Measurements from ENCODE around the gene ZNF668. TPM values are rescaled to one million over a fixed set of nuclear protein-coding genes. Genes with fewer than 3 reads are reported as not detected.

Gene ZNF668
- total RNA-seq, 6 experiments from 2014 or later = 15.0 to 24.5 (median 17.5) TPM

GRCh38 chr16:31038993-31039392 lies 35.0 kb downstream of the ZNF668 start:
- Mint-ChIP-seq H3K4me1 (ENCODE audit: low read depth) (peaks cover 9% of the 10 kb centered on the region), H3K27me3 (ENCODE audit: insufficient read depth) (no peaks in the 10 kb centered on the region; the same call in none of the 2 replicates), H3K4me3 (no peak overlapping the region), H3K27ac (no peak overlapping the region), H3K9me3 (no peaks in the 10 kb centered on the region), H3K36me3 (ENCODE audit: low read depth) (peaks cover 18% of the 10 kb centered on the region; the same call in 1 of the 2 replicates)
- TF ChIP-seq, protein P1, sequence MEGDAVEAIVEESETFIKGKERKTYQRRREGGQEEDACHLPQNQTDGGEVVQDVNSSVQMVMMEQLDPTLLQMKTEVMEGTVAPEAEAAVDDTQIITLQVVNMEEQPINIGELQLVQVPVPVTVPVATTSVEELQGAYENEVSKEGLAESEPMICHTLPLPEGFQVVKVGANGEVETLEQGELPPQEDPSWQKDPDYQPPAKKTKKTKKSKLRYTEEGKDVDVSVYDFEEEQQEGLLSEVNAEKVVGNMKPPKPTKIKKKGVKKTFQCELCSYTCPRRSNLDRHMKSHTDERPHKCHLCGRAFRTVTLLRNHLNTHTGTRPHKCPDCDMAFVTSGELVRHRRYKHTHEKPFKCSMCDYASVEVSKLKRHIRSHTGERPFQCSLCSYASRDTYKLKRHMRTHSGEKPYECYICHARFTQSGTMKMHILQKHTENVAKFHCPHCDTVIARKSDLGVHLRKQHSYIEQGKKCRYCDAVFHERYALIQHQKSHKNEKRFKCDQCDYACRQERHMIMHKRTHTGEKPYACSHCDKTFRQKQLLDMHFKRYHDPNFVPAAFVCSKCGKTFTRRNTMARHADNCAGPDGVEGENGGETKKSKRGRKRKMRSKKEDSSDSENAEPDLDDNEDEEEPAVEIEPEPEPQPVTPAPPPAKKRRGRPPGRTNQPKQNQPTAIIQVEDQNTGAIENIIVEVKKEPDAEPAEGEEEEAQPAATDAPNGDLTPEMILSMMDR (IDR thresholded peaks at IDR 0.05) = no peak
- no peak for DNase-seq

DNA sequence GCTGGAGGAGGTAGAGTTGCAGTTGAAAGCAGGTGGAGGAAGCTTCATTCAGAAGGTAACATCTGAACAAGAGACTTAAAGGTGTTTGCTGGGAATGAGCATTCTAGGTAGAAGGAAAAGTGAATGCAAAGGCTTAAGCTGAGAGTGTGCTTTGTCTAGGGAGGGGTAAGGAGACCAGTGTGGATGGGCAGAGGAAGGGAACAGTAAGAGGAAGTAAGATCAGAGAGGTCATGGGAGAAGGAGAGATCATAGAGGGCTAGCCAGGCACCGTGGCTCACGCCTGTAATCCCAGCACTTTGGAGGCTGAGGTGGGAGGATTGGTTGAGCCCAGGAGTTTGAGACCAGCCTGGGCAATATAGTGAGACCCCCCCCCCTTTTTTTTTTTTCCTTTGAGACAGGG lies 37.3 kb downstream of the ZNF668 start:
- peaks cover 22% of the 10 kb centered on the region for H3K4me1 Mint-ChIP-seq (ENCODE audit: low read depth)
- H3K36me3 Mint-ChIP-seq (ENCODE audit: low read depth) = peaks cover 10% of the 10 kb centered on the region; the same call in 1 of the 2 replicates
- no peak overlapping the region for H3K4me3 Mint-ChIP-seq
- TF ChIP-seq, protein P1 (IDR thresholded peaks at IDR 0.05) = no peak
- DNase-seq = no peak
- no peaks in the 10 kb centered on the region for H3K9me3 Mint-ChIP-seq
- H3K27ac Mint-ChIP-seq = no peak overlapping the region
- H3K27me3 Mint-ChIP-seq (ENCODE audit: insufficient read depth) = no peaks in the 10 kb centered on the region; the same call in none of the 2 replicates

DNA sequence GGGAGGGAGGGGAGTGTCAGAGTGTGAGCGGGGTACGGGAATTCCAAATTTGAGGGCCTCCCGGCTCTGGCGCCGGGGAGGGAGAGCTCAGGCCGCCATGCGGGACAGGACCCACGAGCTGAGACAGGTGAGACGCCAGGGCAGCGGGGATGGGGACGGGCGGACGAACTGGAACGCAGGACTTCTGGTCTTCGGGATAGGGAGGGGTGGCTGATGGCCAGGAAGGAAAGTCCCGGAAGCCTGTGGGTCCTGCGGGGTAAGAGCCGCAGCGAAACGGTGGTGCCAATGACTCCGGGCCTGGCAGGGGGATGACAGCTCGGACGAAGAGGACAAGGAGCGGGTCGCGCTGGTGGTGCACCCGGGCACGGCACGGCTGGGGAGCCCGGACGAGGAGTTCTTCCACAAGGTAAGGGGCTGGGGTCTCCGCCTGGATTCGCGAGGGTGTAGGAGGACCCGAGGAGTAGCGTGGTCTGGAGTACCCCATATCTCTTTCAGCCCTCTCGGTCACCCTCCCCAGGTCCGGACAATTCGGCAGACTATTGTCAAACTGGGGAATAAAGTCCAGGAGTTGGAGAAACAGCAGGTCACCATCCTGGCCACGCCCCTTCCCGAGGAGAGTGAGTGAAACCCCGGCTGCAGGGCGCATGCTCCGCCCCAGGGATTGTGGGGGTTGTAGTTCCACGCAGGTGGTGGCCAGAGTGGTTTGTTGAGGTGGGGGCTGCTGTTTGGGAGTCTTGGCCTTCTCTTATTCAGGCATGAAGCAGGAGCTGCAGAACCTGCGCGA lies 40.1 kb downstream of the ZNF668 start:
- H3K4me1 Mint-ChIP-seq (ENCODE audit: low read depth) = peaks cover 24% of the 10 kb centered on the region
- H3K36me3 Mint-ChIP-seq (ENCODE audit: low read depth) = peaks cover 10% of the 10 kb centered on the region; the same call in 1 of the 2 replicates
- peak overlapping the region; percentile 94 for H3K4me3 Mint-ChIP-seq
- TF ChIP-seq, protein P1 (IDR thresholded peaks at IDR 0.05) = no peak
- no peaks in the 10 kb centered on the region for H3K9me3 Mint-ChIP-seq
- no peaks in the 10 kb centered on the region for H3K27me3 Mint-ChIP-seq (ENCODE audit: insufficient read depth)
- peak overlapping the region; percentile 90 for H3K27ac Mint-ChIP-seq
- peak; percentile 67 for DNase-seq

GRCh38 chr16:31032736-31033708 lies 41.0 kb downstream of the ZNF668 start, which contains the start of gene STX4:
TSS of gene STX4 (plus strand) at chr16:31033558. CDS start at chr16:31033806, 248 bp downstream.
- Mint-ChIP-seq H3K9me3 (no peaks in the 10 kb centered on the region), H3K4me1 (ENCODE audit: low read depth) (peaks cover 24% of the 10 kb centered on the region), H3K36me3 (ENCODE audit: low read depth) (peaks cover 10% of the 10 kb centered on the region; the same call in 1 of the 2 replicates), H3K4me3 (peak within 1 kb of the TSS; percentile 94), H3K27ac (peak within 1 kb of the TSS; percentile 90), H3K27me3 (ENCODE audit: insufficient read depth) (no peaks in the 10 kb centered on the region)
- peak; percentile 99 for DNase-seq
- TF ChIP-seq, protein P1 (IDR thresholded peaks at IDR 0.05) = peak; percentile 8

DNA sequence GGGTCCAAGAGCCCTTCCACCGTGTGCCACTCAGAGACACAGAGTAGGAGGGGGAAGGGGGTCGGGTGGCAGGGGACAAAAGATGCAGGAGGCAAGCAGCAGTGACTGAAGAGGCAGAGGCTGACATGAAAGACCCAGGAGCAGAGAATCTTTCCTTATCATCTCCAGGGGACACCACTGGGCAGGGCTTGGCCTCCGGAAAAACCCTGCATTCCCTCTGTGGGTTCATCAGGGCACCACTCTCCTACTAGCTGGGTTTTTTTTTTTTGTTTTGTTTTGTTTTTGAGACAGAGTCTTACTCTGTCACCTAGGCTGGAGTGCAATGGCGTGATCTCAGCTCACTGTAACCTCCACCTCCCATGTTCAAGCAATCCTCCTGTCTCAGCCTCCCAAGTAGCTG lies 42.8 kb downstream of the ZNF668 start:
- peaks cover 24% of the 10 kb centered on the region for H3K4me1 Mint-ChIP-seq (ENCODE audit: low read depth)
- no peak overlapping the region for H3K4me3 Mint-ChIP-seq
- no peaks in the 10 kb centered on the region for H3K9me3 Mint-ChIP-seq
- no peak overlapping the region for H3K27ac Mint-ChIP-seq
- H3K27me3 Mint-ChIP-seq (ENCODE audit: insufficient read depth) = no peaks in the 10 kb centered on the region
- TF ChIP-seq, protein P1 (IDR thresholded peaks at IDR 0.05) = no peak
- DNase-seq = no peak
- H3K36me3 Mint-ChIP-seq (ENCODE audit: low read depth) = peaks cover 10% of the 10 kb centered on the region; the same call in 1 of the 2 replicates
